ENCODE measurements around the gene BEST1.
"Not testable (repeated sequence)": the region's sequence is repeated elsewhere in the genome, so short reads cannot be mapped to it uniquely, and the experiment has no call there.

BEST1 gene

GRCh38 chr11:61980783-61981541 is 30.8 kb downstream of the BEST1 start:
- DNase-seq, result no peak

- DNase-seq, result no peak
These were observed 33.3 kb downstream of the BEST1 start for GRCh38 chr11:61983419-61983818.

- no peak for DNase-seq
These were observed 35.7 kb downstream of the BEST1 start for GRCh38 chr11:61985869-61986268.

GRCh38 chr11:61994981-61995380 is 44.8 kb downstream of the BEST1 start:
- no peak for DNase-seq

GRCh38 chr11:61996933-61997332 is 46.8 kb downstream of the BEST1 start:
- DNase-seq, result no peak

GRCh38 chr11:61999141-61999975 is 49.2 kb downstream of the BEST1 start:
- DNase-seq, result no peak

GRCh38 chr11:62000539-62001446 is 50.6 kb downstream of the BEST1 start:
- DNase-seq, result no peak

- DNase-seq, result no peak
These were observed 51.5 kb downstream of the BEST1 start for GRCh38 chr11:62001450-62002191.

- DNase-seq, result not testable (repeated sequence)
These were observed 52.1 kb downstream of the BEST1 start for GRCh38 chr11:62002283-62002682.

- DNase-seq, result no peak
These were observed 54.3 kb downstream of the BEST1 start for GRCh38 chr11:62004473-62004872.

GRCh38 chr11:62008193-62008592 is 58.0 kb downstream of the BEST1 start:
- no peak for DNase-seq

- DNase-seq, result no peak
These were observed 60.9 kb downstream of the BEST1 start for GRCh38 chr11:62010935-62011528.

GRCh38 chr11:62011881-62012280 is 61.7 kb downstream of the BEST1 start:
- no peak for DNase-seq

- DNase-seq, result no peak
These were observed 62.3 kb downstream of the BEST1 start for GRCh38 chr11:62012451-62012831.

GRCh38 chr11:62012832-62013461 is 62.8 kb downstream of the BEST1 start:
- DNase-seq, result no peak

Data from NCI-H2107 (cell line).